Fibroblast of lung (primary cell): Measurements from ENCODE around the gene EMP3. TPM values are rescaled to one million over a fixed set of nuclear protein-coding genes. Genes with fewer than 3 reads are reported as not detected.

Source experiments
- DNase-seq, 2 donors: peaks; one replicate each; pipeline versions ENCODE4 v3.0.0 to v3.0.0-alpha.2; 2010; ENCODE audit warnings: low read depth in 2 of 2
- H2AFZ ChIP-seq: 2 replicates; pipeline ENCODE4 v1.5.1; 2012; ENCODE audit warnings: low read length, control low read depth, inconsistent platforms
- H3K27ac ChIP-seq: 2 replicates; pipeline ENCODE4 v1.5.1; 2011; ENCODE audit warnings: low read length, control low read depth; ENCODE audit not compliant: insufficient read depth
- H3K27me3 ChIP-seq: 2 replicates; pipeline ENCODE4 v1.5.1; 2011; ENCODE audit warnings: mild to moderate bottlenecking, low read length; ENCODE audit not compliant: control insufficient read depth, insufficient read depth
- H3K36me3 ChIP-seq: 2 replicates; pipeline ENCODE4 v1.5.1; 2011; ENCODE audit warnings: low read length; ENCODE audit not compliant: control insufficient read depth, insufficient read depth
- H3K4me1 ChIP-seq: 2 replicates; pipeline ENCODE4 v1.5.1; 2011; ENCODE audit warnings: low read length; ENCODE audit not compliant: control insufficient read depth, insufficient read depth; ENCODE audit errors: extremely low read depth
- H3K4me2 ChIP-seq: 2 replicates; pipeline ENCODE4 v1.5.1; 2011; ENCODE audit warnings: low read length, control low read depth; ENCODE audit not compliant: insufficient read depth; ENCODE audit errors: extremely low read depth
- H3K4me3 ChIP-seq, 4 experiments: fragments of 200-600 bp in 1 of 4; sonication (generic) in 1 of 4; replicated peaks in 1 of 4; 2 replicates each; pipeline ENCODE4 v1.5.1; 2011 to 2016; ENCODE audit warnings: low read length in 4 of 4, low read depth in 3 of 4, mild to moderate bottlenecking in 3 of 4, control low read depth in 2 of 4, inconsistent platforms in 1 of 4, mixed read lengths in 1 of 4; ENCODE audit not compliant: insufficient read depth in 1 of 4; ENCODE audit errors: control extremely low read depth in 1 of 4
- H3K79me2 ChIP-seq: 2 replicates; pipeline ENCODE4 v1.5.1; 2012; ENCODE audit warnings: mild to moderate bottlenecking, low read length, inconsistent platforms; ENCODE audit not compliant: control insufficient read depth, insufficient read depth
- H3K9ac ChIP-seq: 2 replicates; pipeline ENCODE4 v1.5.1; 2011; ENCODE audit warnings: mild to moderate bottlenecking, low read length, control low read depth; ENCODE audit not compliant: insufficient read depth
- H3K9me3 ChIP-seq: 2 replicates; pipeline ENCODE4 v1.5.1; 2012; ENCODE audit warnings: low read depth, low read length; ENCODE audit not compliant: control insufficient read depth, insufficient read depth
- H4K20me1 ChIP-seq: 2 replicates; pipeline ENCODE4 v1.5.1; 2011; ENCODE audit warnings: low read length; ENCODE audit not compliant: control insufficient read depth, insufficient read depth; ENCODE audit errors: extremely low read depth
- EZH2 ChIP-seq: IDR thresholded peaks from 2 replicates; pipeline ENCODE4 v1.5.1; 2012; ENCODE audit warnings: low read length, control low read depth, mild to moderate bottlenecking; ENCODE audit errors: missing control alignments
- polyA plus RNA-seq, 2 donors: library from polyadenylated mRNA; depleted of rRNA in 1 of 2; stranded (reverse) in 1 of 2; unstranded in 1 of 2; fragments of >200 nt; gene quantifications; 2 replicates each; pipeline ENCODE4 v1.2.1, GENCODE V29; 2011 to 2012; ENCODE audit warnings: missing spikeins in 1 of 2
- total RNA-seq: library from RNA; depleted of rRNA; stranded (reverse); fragments of >200 nt; gene quantifications from 2 replicates; pipeline ENCODE4 v1.2.1, GENCODE V29; 2014
- TF ChIP-seq, protein P1 (sequence below), 2 donors: IDR thresholded peaks in 1 of 2; conservative IDR thresholded peaks in 1 of 2; 1 replicate in 1 of 2; 2 replicates in 1 of 2; pipeline ENCODE4 v1.5.1; 2011 to 2012; ENCODE audit warnings: low read length in 2 of 2, control low read depth in 1 of 2, inconsistent platforms in 1 of 2, low read depth in 1 of 2, mild to moderate bottlenecking in 1 of 2

Gene EMP3
- total and polyA plus RNA-seq, 2 donors (not counting 1 experiment from before 2014, with no cell fraction given): 246 to 303 TPM

DNA sequence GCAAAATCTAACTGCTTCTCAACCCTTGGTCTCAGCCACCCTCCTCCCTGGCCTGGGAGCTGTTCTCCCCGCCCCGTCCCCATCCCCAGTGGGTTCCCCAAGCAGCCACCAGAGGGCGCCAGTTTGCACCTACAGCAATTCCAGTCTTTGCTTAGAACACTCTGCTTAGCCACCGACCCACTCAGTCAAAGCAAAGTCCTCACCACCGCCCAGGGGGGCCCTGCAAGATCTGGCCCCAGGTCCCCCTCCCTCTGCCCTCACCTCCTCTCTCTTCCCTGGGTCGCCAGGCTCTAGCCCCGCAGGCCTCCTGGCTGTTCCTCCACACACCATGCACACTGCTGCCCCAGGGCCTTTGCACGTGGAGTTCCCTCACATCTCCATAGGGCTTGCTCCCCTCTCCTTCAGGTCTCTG is 26.0 kb downstream of the EMP3 start:
- no peak overlapping the region for H3K9ac ChIP-seq
- peak; percentile 26 to 49 for DNase-seq
- no peaks in the 10 kb centered on the region for H3K4me1 ChIP-seq
- H3K9me3 ChIP-seq: no peaks in the 10 kb centered on the region
- TF ChIP-seq, protein P1, sequence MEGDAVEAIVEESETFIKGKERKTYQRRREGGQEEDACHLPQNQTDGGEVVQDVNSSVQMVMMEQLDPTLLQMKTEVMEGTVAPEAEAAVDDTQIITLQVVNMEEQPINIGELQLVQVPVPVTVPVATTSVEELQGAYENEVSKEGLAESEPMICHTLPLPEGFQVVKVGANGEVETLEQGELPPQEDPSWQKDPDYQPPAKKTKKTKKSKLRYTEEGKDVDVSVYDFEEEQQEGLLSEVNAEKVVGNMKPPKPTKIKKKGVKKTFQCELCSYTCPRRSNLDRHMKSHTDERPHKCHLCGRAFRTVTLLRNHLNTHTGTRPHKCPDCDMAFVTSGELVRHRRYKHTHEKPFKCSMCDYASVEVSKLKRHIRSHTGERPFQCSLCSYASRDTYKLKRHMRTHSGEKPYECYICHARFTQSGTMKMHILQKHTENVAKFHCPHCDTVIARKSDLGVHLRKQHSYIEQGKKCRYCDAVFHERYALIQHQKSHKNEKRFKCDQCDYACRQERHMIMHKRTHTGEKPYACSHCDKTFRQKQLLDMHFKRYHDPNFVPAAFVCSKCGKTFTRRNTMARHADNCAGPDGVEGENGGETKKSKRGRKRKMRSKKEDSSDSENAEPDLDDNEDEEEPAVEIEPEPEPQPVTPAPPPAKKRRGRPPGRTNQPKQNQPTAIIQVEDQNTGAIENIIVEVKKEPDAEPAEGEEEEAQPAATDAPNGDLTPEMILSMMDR (conservative IDR thresholded peaks at IDR 0.05 in 1 of 2, IDR thresholded peaks at IDR 0.05 in 1 of 2; ENCODE audit: low read depth in 1 of 2, low read length in 2 of 2): peak; percentile 54 to 72
- no peak for TF ChIP-seq EZH2
- no peak overlapping the region for H3K27ac ChIP-seq
- H2AFZ ChIP-seq: no peak overlapping the region
- H4K20me1 ChIP-seq: no peaks in the 10 kb centered on the region
- no peaks in the 10 kb centered on the region for H3K79me2 ChIP-seq
- H3K4me2 ChIP-seq: no peak overlapping the region
- H3K27me3 ChIP-seq: no peaks in the 10 kb centered on the region
- H3K36me3 ChIP-seq: no peaks in the 10 kb centered on the region
- H3K4me3 ChIP-seq: no peak overlapping the region

DNA sequence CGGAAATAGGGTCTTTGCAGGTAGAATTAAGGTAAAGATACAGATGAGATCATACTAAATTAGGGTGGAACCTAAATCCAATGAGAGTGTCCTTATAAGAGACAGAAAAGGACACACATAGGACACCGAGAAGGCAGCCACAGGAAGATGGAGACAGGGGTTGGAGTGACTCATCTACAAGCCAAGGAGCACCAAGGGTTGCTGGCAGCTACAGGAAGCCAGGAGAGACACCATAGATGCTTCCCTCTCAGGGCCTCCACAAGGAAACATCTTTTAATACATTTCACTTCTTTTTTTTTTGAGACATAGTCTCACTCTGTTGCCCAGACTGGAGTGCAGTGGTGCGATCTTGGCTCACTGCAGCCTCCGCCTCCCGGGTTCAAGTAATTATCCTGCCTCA is 28.3 kb downstream of the EMP3 start:
- TF ChIP-seq, protein P1 (conservative IDR thresholded peaks at IDR 0.05 in 1 of 2, IDR thresholded peaks at IDR 0.05 in 1 of 2; ENCODE audit: low read depth in 1 of 2, low read length in 2 of 2): no peak
- TF ChIP-seq EZH2: no peak

DNA sequence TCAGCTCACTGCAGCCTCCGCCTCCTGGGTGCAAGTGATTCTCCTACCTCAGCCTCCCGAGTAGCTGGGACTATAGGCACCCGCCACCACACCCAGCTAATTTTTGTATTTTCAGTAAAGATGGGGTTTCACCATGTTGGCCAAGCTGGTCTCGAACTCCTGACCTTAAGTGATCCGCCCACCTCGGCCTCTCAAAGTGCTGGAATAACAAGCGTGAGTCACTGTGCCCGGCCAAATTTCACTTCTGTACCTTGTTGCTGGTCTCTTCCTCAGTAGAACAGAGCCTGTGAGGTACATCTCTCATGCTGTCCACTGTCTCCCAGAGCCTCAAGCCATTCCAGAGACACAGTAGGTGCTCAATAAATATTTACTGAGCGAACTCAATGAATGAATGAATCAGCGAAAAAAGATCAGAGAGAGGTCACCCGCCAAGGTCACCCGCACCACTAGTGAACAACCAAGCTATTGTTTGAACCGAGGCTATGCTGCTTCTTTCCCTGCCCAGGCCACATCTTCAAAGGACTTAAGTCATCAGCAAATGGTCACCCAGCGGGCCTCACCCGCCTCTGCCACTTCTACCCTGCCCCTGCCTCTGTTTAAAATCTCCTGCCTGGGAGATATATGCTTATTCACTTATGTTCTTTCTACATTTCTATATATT is 29.1 kb downstream of the EMP3 start:
- peak; percentile 17 to 59 for DNase-seq
- Histone ChIP-seq H3K36me3 (no peaks in the 10 kb centered on the region), H3K4me3 (no peak overlapping the region), H3K9me3 (no peaks in the 10 kb centered on the region), H3K27me3 (no peaks in the 10 kb centered on the region), H3K9ac (no peak overlapping the region), H3K4me1 (no peaks in the 10 kb centered on the region), H3K79me2 (no peaks in the 10 kb centered on the region), H3K27ac (no peak overlapping the region), H3K4me2 (no peak overlapping the region), H4K20me1 (no peaks in the 10 kb centered on the region), H2AFZ (no peak overlapping the region)
- TF ChIP-seq EZH2: no peak
- TF ChIP-seq, protein P1 (conservative IDR thresholded peaks at IDR 0.05 in 1 of 2, IDR thresholded peaks at IDR 0.05 in 1 of 2; ENCODE audit: low read depth in 1 of 2, low read length in 2 of 2): no peak

More for the DNA sequence above, 28.3 kb downstream of the EMP3 start:
- H4K20me1 ChIP-seq: no peaks in the 10 kb centered on the region
- no peaks in the 10 kb centered on the region for H3K36me3 ChIP-seq
- H3K27ac ChIP-seq: no peak overlapping the region
- no peaks in the 10 kb centered on the region for H3K79me2 ChIP-seq
- H3K4me1 ChIP-seq: no peaks in the 10 kb centered on the region
- H3K9me3 ChIP-seq: no peaks in the 10 kb centered on the region
- no peak overlapping the region for H3K4me3 ChIP-seq
- no peak overlapping the region for H2AFZ ChIP-seq
- no peaks in the 10 kb centered on the region for H3K27me3 ChIP-seq
- DNase-seq: peak in 1 of 2 donors; percentile 18
- H3K9ac ChIP-seq: no peak overlapping the region
- no peak overlapping the region for H3K4me2 ChIP-seq
